Measurements from ENCODE around the gene CCNC.

CCNC gene

GRCh38 chr6:99568103-99568933 is at the start of gene CCNC:
TSS of gene CCNC (minus strand) at chr6:99568660. CDS start at chr6:99568527, 133 bp downstream.
- H3K9ac ChIP-seq (ENCODE audit: low read depth, low read length): peak within 1 kb of the TSS; percentile 97
- H3K4me3 ChIP-seq (ENCODE audit: low read depth, low read length): peak within 1 kb of the TSS; percentile 90
- no peaks in the 10 kb centered on the region for H3K36me3 ChIP-seq (ENCODE audit: control insufficient read depth, insufficient read depth, low read length)
- H3K9me3 ChIP-seq (ENCODE audit: control insufficient read depth, insufficient read depth, low read length): no peaks in the 10 kb centered on the region
- no peaks in the 10 kb centered on the region for H3K27me3 ChIP-seq (ENCODE audit: control insufficient read depth, insufficient read depth, low read length)
- H3K4me1 ChIP-seq (ENCODE audit: control insufficient read depth, insufficient read depth, low read length): peaks cover 8% of the 10 kb centered on the region; the same call in 1 of the 2 replicates
- peak within 1 kb of the TSS; percentile 95 for H3K27ac ChIP-seq (ENCODE audit: low read depth, low read length)

DNA sequence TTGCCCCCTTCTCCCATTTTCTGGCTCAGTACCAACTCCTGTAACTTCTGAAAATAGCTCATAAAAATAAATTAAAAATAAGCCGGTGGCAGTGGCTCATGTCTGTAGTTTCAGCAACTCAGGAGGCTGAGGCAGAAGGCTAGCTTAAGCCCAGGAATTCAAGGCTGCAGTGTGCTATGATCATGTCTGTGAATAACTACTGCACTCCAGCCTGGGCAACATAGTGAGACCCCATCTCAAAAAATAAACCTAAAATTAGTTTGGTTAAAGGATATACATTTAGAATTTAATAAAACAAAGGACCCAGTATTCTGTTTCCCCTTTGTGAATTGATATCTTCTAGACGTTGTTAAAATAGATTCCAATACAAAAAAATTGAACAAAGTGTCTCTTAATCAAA is 48.7 kb upstream of the CCNC start:
- Histone ChIP-seq H3K9me3 (ENCODE audit: control insufficient read depth, insufficient read depth, low read length) (peaks cover 4% of the 10 kb centered on the region; the same call in 1 of the 2 replicates), H3K27me3 (ENCODE audit: control insufficient read depth, insufficient read depth, low read length) (peaks cover 100% of the 10 kb centered on the region)

DNA sequence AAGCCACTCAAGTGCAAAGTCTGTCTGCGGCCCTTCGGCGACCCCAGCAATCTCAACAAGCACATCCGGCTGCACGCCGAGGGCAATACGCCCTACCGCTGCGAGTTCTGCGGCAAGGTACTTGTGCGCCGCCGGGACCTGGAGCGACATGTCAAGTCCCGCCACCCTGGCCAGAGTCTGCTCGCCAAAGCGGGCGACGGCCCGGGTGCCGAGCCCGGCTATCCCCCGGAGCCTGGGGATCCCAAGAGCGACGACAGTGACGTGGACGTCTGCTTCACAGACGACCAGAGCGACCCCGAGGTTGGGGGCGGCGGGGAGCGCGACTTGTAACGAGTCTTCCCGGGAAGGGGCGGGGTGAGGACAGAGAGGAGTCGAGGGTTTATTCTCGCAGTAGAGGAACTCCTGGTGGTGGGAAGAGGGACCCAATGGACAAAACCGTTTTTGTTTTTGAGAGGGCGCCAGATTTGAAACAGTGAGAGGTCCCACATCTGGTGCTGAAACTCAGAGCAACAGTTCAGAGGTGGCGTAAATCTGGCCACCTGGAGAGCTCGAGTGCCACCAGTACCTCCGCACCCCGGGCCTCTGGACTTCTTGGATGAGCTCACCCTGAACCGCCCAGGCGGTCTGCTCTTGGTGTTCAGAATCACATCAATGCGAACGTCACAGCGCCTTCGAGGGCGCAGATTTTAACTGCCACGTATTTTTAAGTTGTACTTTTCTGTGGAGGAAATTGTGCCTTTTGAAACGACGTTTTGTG is 46.1 kb upstream of the CCNC start:
- Histone ChIP-seq H3K27me3 (ENCODE audit: control insufficient read depth, insufficient read depth, low read length) (peaks cover 100% of the 10 kb centered on the region), H3K36me3 (ENCODE audit: control insufficient read depth, insufficient read depth, low read length) (no peaks in the 10 kb centered on the region)

More for the DNA sequence above, 48.7 kb upstream of the CCNC start:
- H3K27ac ChIP-seq (ENCODE audit: low read depth, low read length): no peak overlapping the region
- H3K4me1 ChIP-seq (ENCODE audit: control insufficient read depth, insufficient read depth, low read length): peaks cover 10% of the 10 kb centered on the region
- H3K36me3 ChIP-seq (ENCODE audit: control insufficient read depth, insufficient read depth, low read length): no peaks in the 10 kb centered on the region
- H3K9ac ChIP-seq (ENCODE audit: low read depth, low read length): no peak overlapping the region
- H3K4me3 ChIP-seq (ENCODE audit: low read depth, low read length): no peak overlapping the region

DNA sequence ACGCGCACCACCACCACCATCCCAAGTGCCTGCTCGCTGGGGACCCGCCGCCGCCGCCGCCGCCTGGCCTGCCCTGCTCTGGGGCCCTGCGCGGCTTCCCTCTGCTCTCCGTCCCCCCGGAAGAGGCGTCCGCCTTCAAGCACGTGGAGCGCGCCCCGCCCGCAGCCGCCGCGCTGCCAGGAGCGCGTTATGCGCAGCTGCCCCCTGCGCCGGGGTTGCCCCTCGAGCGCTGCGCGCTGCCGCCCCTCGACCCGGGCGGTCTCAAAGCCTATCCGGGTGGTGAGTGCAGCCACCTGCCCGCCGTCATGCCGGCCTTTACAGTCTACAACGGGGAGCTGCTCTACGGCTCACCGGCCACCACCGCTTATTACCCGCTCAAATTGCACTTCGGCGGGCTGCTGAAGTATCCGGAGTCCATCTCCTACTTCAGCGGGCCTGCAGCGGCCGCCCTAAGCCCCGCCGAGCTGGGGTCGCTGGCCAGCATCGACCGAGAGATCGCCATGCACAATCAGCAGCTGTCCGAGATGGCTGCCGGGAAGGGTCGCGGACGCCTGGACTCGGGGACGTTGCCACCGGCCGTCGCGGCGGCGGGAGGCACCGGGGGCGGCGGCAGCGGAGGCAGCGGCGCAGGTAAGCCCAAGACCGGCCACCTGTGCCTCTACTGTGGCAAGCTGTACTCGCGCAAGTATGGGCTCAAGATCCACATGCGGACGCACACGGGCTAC is 45.4 kb upstream of the CCNC start:
- Histone ChIP-seq H3K36me3 (ENCODE audit: control insufficient read depth, insufficient read depth, low read length) (no peaks in the 10 kb centered on the region), H3K4me1 (ENCODE audit: control insufficient read depth, insufficient read depth, low read length) (peaks cover 27% of the 10 kb centered on the region), H3K27me3 (ENCODE audit: control insufficient read depth, insufficient read depth, low read length) (peaks cover 100% of the 10 kb centered on the region), H3K27ac (ENCODE audit: low read depth, low read length) (no peak overlapping the region), H3K9me3 (ENCODE audit: control insufficient read depth, insufficient read depth, low read length) (peaks cover 4% of the 10 kb centered on the region; the same call in 1 of the 2 replicates), H3K4me3 (ENCODE audit: low read depth, low read length) (peak overlapping the region; percentile 58), H3K9ac (ENCODE audit: low read depth, low read length) (no peak overlapping the region)

More for the DNA sequence above, 46.1 kb upstream of the CCNC start:
- peak overlapping the region; percentile 58 for H3K4me3 ChIP-seq (ENCODE audit: low read depth, low read length)
- no peak overlapping the region for H3K9ac ChIP-seq (ENCODE audit: low read depth, low read length)
- H3K9me3 ChIP-seq (ENCODE audit: control insufficient read depth, insufficient read depth, low read length): peaks cover 4% of the 10 kb centered on the region; the same call in 1 of the 2 replicates
- peaks cover 27% of the 10 kb centered on the region for H3K4me1 ChIP-seq (ENCODE audit: control insufficient read depth, insufficient read depth, low read length)
- H3K27ac ChIP-seq (ENCODE audit: low read depth, low read length): no peak overlapping the region

DNA sequence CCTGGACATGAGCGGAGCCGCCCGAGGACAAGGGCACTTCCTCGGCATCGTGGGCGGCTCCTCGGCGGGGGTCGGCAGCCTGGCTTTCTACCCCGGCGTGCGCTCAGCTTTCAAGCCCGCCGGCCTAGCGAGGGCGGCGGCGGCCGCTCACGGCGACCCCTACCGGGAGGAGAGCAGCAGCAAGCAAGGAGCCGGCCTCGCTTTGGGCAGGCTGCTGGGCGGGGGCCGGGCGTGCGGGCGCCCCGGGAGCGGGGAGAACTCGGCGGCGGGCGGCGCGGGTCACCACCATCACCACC is 44.9 kb upstream of the CCNC start:
- Histone ChIP-seq H3K4me3 (ENCODE audit: low read depth, low read length) (peak overlapping the region; percentile 58; the same call in 1 of the 2 replicates), H3K9ac (ENCODE audit: low read depth, low read length) (no peak overlapping the region), H3K27ac (ENCODE audit: low read depth, low read length) (no peak overlapping the region), H3K36me3 (ENCODE audit: control insufficient read depth, insufficient read depth, low read length) (no peaks in the 10 kb centered on the region), H3K27me3 (ENCODE audit: control insufficient read depth, insufficient read depth, low read length) (peaks cover 100% of the 10 kb centered on the region), H3K9me3 (ENCODE audit: control insufficient read depth, insufficient read depth, low read length) (peaks cover 2% of the 10 kb centered on the region; the same call in 1 of the 2 replicates), H3K4me1 (ENCODE audit: control insufficient read depth, insufficient read depth, low read length) (peaks cover 27% of the 10 kb centered on the region)

DNA sequence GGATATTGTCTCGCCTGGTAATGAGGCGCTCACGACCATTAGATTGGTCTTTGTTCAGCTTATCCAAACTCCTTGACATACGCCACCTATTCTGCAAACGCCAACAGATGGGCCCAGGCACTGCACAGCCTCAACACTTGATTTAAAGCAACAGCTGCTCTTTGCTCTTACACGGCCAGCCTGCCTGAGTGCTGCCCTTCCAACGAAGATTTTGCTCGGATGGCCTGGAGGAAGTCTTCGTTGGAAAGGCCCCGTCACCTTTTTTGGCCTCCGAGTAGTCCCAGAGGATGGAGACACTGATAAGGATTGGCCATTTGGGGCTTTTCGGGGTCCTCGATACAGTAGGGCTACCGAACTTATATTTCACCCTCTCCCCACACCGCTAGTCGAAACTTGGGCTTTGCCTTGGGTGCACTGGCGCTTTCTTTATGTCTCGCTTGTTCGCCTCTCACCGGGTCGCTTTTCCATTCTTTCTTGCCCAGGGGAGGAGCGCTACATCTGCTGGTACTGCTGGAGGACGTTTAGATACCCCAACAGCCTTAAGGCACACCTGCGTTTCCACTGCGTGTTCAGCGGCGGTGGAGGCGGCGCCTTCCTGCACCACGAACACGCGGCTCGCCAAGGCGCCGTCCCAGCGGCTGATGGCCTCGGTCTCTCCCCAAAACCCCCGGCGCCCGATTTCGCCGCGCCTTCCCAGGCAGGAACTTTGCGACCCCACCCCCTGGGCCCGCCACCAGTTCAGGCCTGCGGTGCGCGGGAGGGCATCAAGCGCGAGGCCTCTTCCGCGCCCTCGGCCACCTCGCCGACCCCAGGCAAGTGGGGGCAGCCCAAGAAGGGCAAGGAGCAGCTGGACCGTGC is 44.3 kb upstream of the CCNC start:
- Histone ChIP-seq H3K9me3 (ENCODE audit: control insufficient read depth, insufficient read depth, low read length) (no peaks in the 10 kb centered on the region), H3K9ac (ENCODE audit: low read depth, low read length) (no peak overlapping the region), H3K36me3 (ENCODE audit: control insufficient read depth, insufficient read depth, low read length) (no peaks in the 10 kb centered on the region), H3K4me3 (ENCODE audit: low read depth, low read length) (peak overlapping the region; percentile 52), H3K27me3 (ENCODE audit: control insufficient read depth, insufficient read depth, low read length) (peaks cover 100% of the 10 kb centered on the region), H3K4me1 (ENCODE audit: control insufficient read depth, insufficient read depth, low read length) (peaks cover 31% of the 10 kb centered on the region), H3K27ac (ENCODE audit: low read depth, low read length) (no peak overlapping the region)

GRCh38 chr6:99611148-99611547 is 42.7 kb upstream of the CCNC start:
- peaks cover 100% of the 10 kb centered on the region for H3K27me3 ChIP-seq (ENCODE audit: control insufficient read depth, insufficient read depth, low read length)
- H3K4me3 ChIP-seq (ENCODE audit: low read depth, low read length): no peak overlapping the region
- no peak overlapping the region for H3K9ac ChIP-seq (ENCODE audit: low read depth, low read length)
- no peak overlapping the region for H3K27ac ChIP-seq (ENCODE audit: low read depth, low read length)
- H3K4me1 ChIP-seq (ENCODE audit: control insufficient read depth, insufficient read depth, low read length): peaks cover 32% of the 10 kb centered on the region
- no peaks in the 10 kb centered on the region for H3K9me3 ChIP-seq (ENCODE audit: control insufficient read depth, insufficient read depth, low read length)
- H3K36me3 ChIP-seq (ENCODE audit: control insufficient read depth, insufficient read depth, low read length): no peaks in the 10 kb centered on the region

GRCh38 chr6:99609905-99610489 is 41.5 kb upstream of the CCNC start:
- Histone ChIP-seq H3K27ac (ENCODE audit: low read depth, low read length) (no peak overlapping the region), H3K9me3 (ENCODE audit: control insufficient read depth, insufficient read depth, low read length) (no peaks in the 10 kb centered on the region), H3K9ac (ENCODE audit: low read depth, low read length) (no peak overlapping the region), H3K4me1 (ENCODE audit: control insufficient read depth, insufficient read depth, low read length) (peaks cover 31% of the 10 kb centered on the region), H3K27me3 (ENCODE audit: control insufficient read depth, insufficient read depth, low read length) (peaks cover 100% of the 10 kb centered on the region), H3K36me3 (ENCODE audit: control insufficient read depth, insufficient read depth, low read length) (no peaks in the 10 kb centered on the region), H3K4me3 (ENCODE audit: low read depth, low read length) (no peak overlapping the region)

DNA sequence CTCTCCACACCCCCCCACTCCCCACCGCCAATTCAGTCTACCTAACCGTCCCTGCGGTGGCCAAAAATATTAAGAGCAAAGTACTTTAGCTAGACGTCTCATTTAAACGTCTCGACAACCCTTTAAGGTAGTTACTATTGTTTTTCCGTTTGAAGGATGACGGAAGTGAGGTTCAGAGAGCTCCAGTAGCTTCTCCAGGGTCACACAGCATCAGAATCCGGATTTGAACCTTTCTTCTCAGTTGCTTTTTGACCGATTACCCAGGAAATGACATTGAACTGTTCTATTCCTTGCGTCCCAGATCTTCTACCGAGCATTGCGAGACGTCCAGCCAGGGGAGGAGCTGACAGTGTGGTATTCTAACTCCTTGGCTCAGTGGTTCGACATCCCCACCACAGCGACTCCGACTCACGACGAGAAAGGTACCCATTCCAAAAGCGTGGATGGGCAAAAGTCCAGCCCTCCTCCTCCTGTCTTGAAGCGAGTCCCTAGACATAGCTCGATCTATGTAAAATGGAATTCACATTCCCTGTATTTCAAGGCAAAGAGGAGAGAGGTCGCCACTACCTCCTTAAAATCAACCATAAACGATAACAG is 40.5 kb upstream of the CCNC start:
- H3K36me3 ChIP-seq (ENCODE audit: control insufficient read depth, insufficient read depth, low read length): no peaks in the 10 kb centered on the region
- no peaks in the 10 kb centered on the region for H3K9me3 ChIP-seq (ENCODE audit: control insufficient read depth, insufficient read depth, low read length)
- H3K4me3 ChIP-seq (ENCODE audit: low read depth, low read length): no peak overlapping the region
- H3K9ac ChIP-seq (ENCODE audit: low read depth, low read length): no peak overlapping the region
- H3K27ac ChIP-seq (ENCODE audit: low read depth, low read length): no peak overlapping the region
- H3K4me1 ChIP-seq (ENCODE audit: control insufficient read depth, insufficient read depth, low read length): peaks cover 29% of the 10 kb centered on the region
- peaks cover 100% of the 10 kb centered on the region for H3K27me3 ChIP-seq (ENCODE audit: control insufficient read depth, insufficient read depth, low read length)
